Retinal pigment epithelial cell (primary cell): ENCODE measurements around the gene TMEM45A.
"Not testable (repeated sequence)": the region's sequence is repeated elsewhere in the genome, so short reads cannot be mapped to it uniquely, and the experiment has no call there.

Source experiments
- DNase-seq: peaks from one replicate; pipeline ENCODE4 v3.0.0-alpha.2; 2010; ENCODE audit warnings: low read depth
- H3K4me3 ChIP-seq: 2 replicates; pipeline ENCODE4 v1.5.1; 2011; ENCODE audit warnings: mild to moderate bottlenecking, low read length, control low read depth, moderate library complexity
- TF ChIP-seq, protein P1 (sequence below): conservative IDR thresholded peaks from 2 replicates; pipeline ENCODE4 v1.5.1; 2011; ENCODE audit warnings: low read depth, low read length, control low read depth, inconsistent platforms

The TMEM45A gene

DNA sequence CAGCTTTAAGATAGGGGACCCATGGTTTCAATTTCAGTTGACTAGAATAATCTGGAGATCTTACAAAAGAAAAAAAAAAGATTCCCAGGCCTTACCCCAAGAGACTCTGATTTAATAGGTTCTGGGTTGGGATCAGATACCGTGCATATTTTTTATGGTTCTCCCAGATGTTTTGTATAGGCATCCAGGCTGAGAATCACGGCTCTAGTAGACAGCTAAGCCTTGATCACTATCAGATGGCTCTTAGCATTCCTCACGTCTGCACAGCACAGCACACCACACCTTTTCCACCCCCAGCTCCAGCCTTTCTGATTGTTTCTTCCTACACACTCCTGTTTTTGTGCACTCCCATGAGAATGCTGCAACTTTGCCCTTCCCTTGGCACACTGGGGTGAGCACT, 40.8 kb downstream of the TMEM45A start:
- DNase-seq = no peak
- no peak overlapping the region for H3K4me3 ChIP-seq
- TF ChIP-seq, protein P1, sequence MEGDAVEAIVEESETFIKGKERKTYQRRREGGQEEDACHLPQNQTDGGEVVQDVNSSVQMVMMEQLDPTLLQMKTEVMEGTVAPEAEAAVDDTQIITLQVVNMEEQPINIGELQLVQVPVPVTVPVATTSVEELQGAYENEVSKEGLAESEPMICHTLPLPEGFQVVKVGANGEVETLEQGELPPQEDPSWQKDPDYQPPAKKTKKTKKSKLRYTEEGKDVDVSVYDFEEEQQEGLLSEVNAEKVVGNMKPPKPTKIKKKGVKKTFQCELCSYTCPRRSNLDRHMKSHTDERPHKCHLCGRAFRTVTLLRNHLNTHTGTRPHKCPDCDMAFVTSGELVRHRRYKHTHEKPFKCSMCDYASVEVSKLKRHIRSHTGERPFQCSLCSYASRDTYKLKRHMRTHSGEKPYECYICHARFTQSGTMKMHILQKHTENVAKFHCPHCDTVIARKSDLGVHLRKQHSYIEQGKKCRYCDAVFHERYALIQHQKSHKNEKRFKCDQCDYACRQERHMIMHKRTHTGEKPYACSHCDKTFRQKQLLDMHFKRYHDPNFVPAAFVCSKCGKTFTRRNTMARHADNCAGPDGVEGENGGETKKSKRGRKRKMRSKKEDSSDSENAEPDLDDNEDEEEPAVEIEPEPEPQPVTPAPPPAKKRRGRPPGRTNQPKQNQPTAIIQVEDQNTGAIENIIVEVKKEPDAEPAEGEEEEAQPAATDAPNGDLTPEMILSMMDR = no peak

DNA sequence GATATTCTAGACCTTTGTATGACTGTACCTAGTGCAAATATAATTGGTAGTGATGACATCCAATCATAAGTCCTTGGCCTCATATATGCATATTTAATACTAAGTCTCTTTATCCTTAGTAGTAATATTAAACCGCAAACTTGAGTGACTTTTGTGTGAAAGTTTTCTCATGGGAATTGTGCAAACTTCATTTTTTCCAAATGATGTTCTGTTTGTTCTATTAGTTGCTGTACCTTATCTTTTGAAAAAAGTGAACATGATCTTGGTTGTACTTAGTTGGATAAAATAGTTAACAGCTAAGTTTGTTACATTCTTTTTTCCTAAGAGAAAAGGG, 43.2 kb downstream of the TMEM45A start:
- no peak for DNase-seq
- H3K4me3 ChIP-seq = no peak overlapping the region
- TF ChIP-seq, protein P1 = no peak

DNA sequence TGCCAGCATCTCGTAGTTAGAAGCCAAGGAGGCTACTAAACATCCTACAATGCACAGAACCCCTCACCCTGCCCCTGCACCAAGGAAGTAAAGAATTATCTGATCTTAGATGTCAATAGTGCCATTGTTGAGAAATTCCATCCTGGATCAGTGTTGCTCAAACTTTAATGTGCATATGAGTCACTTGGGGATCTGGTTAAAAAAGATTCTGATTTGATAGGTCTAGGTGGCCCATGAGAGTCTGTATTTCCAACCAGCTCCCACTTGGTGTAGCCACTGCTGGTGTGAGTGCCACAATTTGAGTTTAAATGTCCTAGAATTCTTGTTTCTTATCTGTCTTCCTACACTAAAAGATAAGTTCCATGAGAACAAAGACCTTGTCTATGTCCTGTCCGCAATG, 43.7 kb downstream of the TMEM45A start:
- no peak overlapping the region for H3K4me3 ChIP-seq
- TF ChIP-seq, protein P1 = no peak
- no peak for DNase-seq

DNA sequence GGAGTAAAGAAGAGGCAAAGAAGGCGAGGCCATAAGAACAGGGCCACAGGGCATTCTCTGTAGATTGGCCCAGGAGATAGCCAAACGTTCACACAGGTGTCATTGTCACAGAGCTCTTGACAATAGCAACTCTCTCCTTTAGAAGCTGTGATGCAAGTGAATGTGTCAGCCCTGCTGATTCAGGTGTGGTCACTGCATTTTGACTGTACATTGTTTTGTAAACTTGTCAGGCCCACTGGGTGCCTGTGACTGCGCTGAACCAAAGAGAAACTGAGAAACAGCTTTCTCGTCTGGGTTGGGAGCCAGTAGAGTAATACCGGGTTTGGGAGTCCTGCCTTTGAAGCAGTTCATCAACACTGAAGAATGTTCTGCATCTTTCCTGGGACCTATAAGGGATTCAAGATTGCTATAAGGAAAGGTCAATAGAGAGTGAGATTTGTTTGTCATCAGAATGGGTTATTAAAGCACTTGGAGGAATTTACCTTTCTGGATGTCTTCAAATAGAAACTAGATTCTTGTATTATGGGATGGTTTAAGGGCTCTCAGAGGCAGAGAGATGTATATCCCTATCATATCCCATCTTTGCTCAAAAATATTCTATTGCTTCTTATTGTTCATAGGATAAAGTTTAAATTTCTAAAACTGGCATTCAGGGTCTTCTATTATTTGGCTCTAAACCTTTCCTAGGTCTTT, 45.4 kb downstream of the TMEM45A start:
- no peak overlapping the region for H3K4me3 ChIP-seq
- no peak for DNase-seq
- TF ChIP-seq, protein P1 = no peak

DNA sequence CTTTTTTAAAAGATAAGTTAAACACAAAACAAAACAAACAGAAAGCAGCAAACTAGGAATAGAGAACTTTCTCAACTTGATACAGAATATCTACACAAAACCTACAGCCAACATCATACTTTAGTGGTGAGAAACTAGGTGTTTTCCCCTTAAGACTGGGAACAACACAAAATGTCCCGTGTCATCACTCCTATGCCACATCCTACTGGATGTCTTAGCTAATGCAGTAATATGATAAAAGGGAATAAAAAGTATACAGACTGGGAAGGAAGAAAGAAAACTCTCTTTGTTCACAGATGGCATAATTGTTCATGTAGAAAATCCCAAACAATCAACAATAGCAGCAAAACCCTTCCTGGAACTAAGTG, 45.9 kb downstream of the TMEM45A start:
- no peak for DNase-seq
- TF ChIP-seq, protein P1 = no peak
- H3K4me3 ChIP-seq = no peak overlapping the region

DNA sequence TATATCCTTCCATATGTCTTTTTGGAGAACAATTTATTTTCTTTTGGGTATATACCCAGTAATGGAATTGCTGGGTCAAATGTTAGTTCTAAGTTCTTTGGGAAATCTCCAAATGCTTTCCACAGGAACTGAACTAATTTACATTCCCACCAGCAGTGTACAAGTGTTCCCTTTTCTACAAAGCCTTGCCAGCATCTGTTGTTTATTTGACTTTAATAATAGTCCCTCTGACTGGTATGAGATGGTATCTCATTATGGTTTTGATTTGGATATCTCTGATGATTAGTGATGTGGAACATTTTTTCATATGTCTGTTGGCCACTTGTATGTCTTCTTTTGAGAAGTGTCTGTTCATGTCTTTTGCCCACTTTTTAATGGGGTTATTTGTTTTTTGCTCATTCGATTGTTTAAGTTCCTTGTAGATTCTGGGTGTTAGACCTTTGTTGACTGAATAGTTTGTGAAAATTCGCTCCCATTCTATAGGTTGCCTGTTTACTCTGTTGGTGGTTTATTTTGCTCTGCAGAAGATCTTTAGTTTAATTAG, 48.4 kb downstream of the TMEM45A start:
- TF ChIP-seq, protein P1 = no peak
- no peak for DNase-seq
- H3K4me3 ChIP-seq = no peak overlapping the region

DNA sequence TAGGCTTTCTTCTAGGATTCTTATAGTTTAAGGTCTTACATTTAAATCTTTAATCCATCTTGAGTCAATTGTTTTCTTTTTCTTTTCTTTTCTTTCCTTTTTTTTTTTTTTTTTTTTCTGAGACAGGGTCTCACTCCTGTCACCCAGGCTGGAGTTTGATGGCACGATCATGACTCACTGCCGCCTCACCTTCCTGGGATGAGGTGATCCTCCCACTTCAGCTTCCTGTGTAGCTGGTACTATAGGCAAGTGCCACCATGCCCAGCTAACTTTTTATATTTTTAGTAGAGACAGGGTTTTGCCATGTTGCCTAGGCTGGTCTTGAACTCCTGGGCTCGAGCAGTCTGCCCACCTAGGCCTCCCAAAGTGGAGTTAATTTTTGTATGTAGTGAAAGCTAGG, 49.0 kb downstream of the TMEM45A start:
- DNase-seq = not testable (repeated sequence)

DNA sequence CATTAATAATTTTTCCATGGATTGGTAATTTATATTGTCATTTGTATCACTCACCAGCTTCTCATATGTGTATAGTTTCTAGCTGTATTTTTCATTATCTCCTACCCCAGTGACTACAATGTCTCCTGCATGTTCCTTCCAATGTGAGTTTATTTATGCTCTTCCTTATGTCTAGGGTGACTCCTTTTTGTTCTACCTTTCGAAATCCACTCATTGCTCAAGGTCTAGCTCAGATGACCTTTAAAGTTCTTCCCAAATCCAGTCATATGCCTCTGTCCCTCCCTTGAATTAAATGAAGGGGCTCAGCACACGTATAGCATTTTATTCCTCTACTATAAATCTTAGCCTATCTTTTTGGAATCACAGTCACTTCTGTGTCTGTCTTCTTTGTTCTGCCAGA, 53.0 kb downstream of the TMEM45A start:
- no peak for DNase-seq
- H3K4me3 ChIP-seq = no peak overlapping the region
- TF ChIP-seq, protein P1 = no peak

More for the DNA sequence above, 49.0 kb downstream of the TMEM45A start:
- not testable (repeated sequence) for H3K4me3 ChIP-seq
